ENCODE results near the gene C3orf22. TPM values are rescaled to one million over a fixed set of nuclear protein-coding genes. Genes with fewer than 3 reads are reported as not detected.

The C3orf22 gene
- total and polyA plus RNA-seq, 9 donors, result 0.04 to 0.40 (median 0.21) TPM; not detected in 5

DNA sequence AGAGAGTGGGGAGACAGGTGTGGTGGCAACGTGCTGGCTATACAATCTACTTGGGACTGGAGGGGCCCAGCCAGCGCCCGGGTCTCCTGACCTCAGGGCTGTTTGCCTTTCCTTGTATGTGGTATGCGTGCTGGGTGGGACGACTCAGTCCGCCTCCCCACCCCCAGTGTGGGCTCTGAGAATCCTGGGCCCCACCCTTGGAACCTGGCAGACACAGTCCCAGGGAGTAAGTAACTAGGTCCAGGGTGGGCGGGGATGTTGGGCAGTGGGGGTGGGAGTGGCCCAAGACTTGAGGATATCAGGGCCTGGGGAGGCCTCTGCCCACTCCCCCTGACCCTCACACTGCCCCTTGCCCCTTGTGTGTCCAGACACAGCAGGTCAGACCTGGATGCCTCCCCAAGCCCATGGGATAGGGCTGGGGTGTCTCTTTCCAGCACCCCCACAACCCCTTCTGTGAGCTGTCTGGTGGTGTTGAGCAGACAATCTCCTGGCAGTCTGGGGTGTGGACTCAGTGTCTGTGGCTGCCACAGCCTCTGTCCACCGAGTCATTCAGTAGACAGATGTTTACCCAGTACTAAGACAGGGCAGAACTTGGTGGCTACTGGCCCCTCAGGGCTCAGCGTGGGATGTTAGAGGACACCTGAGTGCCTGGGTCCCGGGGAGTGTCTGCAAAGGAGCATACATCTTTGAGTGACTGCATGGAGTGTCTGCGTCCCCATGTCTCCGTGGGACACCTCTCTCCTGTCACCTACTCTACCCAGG lies 33.5 kb downstream of the C3orf22 start:
- intact Hi-C loops (cut with DNase I), result loop anchor here in 3 of 4 donors (10.0 kb wide), 3 partner anchors 140 to 1020 kb away; no protein-coding TSS in a partner anchor
- Histone ChIP-seq H3K36me3 (no peaks in the 10 kb centered on the region), H3K4me1 (ENCODE audit: insufficient read depth) (no peaks in the 10 kb centered on the region), H3K9me3 (no peaks in the 10 kb centered on the region), H3K27ac (no peak overlapping the region), H3K4me3 (no peak overlapping the region), H3K27me3 (no peaks in the 10 kb centered on the region)
- 76 to 80% (median 78%) methylated on average over 12 of the region's 12 CpGs for WGBS, 3 donors
- TF ChIP-seq, protein P1, sequence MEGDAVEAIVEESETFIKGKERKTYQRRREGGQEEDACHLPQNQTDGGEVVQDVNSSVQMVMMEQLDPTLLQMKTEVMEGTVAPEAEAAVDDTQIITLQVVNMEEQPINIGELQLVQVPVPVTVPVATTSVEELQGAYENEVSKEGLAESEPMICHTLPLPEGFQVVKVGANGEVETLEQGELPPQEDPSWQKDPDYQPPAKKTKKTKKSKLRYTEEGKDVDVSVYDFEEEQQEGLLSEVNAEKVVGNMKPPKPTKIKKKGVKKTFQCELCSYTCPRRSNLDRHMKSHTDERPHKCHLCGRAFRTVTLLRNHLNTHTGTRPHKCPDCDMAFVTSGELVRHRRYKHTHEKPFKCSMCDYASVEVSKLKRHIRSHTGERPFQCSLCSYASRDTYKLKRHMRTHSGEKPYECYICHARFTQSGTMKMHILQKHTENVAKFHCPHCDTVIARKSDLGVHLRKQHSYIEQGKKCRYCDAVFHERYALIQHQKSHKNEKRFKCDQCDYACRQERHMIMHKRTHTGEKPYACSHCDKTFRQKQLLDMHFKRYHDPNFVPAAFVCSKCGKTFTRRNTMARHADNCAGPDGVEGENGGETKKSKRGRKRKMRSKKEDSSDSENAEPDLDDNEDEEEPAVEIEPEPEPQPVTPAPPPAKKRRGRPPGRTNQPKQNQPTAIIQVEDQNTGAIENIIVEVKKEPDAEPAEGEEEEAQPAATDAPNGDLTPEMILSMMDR (IDR thresholded peaks at IDR 0.05), result no peak
- TF ChIP-seq POLR2A (IDR thresholded peaks at IDR 0.05) (no peak), EP300 (IDR thresholded peaks at IDR 0.05) (no peak)
- no peak for DNase-seq

DNA sequence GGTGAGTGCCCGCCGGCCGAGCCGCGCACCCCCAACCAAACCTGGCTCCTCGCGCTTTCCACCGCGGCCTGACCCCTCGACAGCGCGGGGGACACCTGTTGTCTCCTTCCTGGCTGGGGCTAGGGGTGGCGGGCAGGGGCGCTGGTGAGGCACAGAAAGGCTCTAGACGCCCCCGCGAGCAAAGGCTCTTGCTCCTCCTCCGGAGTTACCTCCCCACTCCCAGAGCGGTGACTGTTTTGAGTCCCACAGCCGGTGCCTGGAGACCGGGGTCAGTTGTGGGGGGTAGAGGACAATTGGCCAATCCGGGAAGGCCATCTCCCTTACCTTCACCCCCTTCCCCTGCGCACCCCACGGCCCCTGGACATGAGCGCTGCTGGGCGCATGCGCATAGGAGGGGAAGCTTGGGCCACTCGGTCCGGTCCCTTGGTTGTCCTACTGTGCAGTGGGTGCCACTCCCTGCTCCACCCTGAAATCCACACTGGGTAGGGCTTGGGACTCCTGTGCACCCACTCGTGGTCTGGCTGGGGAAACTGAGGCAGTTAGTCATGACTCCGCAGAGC lies 34.2 kb downstream of the C3orf22 start:
- TF ChIP-seq EP300 (IDR thresholded peaks at IDR 0.05), result no peak
- no peak for TF ChIP-seq POLR2A (IDR thresholded peaks at IDR 0.05)
- TF ChIP-seq, protein P1 (IDR thresholded peaks at IDR 0.05), result no peak
- intact Hi-C loops (cut with DNase I), result loop anchor here in 3 of 4 donors (5.0 to 10.0 kb wide), 4 partner anchors 140 to 1020 kb away; no protein-coding TSS in a partner anchor
- Histone ChIP-seq H3K4me3 (peak overlapping the region; percentile 14), H3K27me3 (no peaks in the 10 kb centered on the region), H3K36me3 (no peaks in the 10 kb centered on the region), H3K4me1 (ENCODE audit: insufficient read depth) (no peaks in the 10 kb centered on the region), H3K9me3 (no peaks in the 10 kb centered on the region), H3K27ac (no peak overlapping the region)
- DNase-seq, result no peak
- WGBS, 3 donors, result 6 to 13% (median 7%) methylated on average over 25 to 31 of the region's 31 CpGs

DNA sequence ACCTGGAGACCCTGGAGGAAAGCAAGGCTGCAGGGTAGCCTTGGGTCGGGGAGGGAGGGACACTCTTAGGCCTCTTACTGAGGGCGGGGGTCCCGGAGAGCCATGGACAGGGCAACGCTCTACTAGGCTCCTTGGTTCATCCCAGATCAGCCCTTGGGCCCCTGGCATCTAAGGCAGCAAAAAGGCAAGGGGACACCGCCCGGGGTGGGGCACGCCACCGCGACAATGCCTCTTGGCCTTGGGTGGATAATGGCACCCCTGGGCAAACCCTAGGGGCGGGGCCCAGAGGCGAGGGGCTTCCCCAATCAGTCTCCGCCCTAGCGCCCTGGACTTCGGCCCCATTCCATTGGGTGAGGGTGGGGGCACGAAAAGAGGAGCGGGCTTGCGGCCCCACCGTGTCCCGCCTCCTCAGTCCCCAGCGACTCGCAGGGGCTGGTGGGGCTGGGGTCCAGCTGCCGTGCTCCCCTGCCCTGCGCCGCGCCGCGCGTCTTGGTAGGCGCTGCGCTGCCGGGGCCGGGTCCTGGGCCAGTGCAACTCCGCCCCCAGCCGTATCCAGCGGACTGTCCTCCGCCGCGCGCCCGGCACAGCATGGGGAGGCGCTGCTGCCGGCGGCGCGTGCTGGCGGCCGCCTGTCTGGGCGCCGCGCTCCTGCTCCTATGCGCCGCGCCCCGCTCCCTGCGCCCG lies 34.8 kb downstream of the C3orf22 start, which contains the start of gene CHST13:
TSS of gene CHST13 (plus strand) at position 411 of the 684 bp plus-strand sequence. CDS start at position 589, 178 bp downstream.
- DNase-seq, result peak in 1 of 5 donors; percentile 48
- Histone ChIP-seq H3K27ac (no peak within 1 kb of the TSS), H3K9me3 (no peaks in the 10 kb centered on the region), H3K4me1 (ENCODE audit: insufficient read depth) (no peaks in the 10 kb centered on the region), H3K27me3 (no peaks in the 10 kb centered on the region), H3K36me3 (no peaks in the 10 kb centered on the region), H3K4me3 (peak within 1 kb of the TSS; percentile 14)
- WGBS, 3 donors, result 6 to 12% (median 6%) methylated on average over 25 to 56 of the region's 56 CpGs
- TF ChIP-seq, protein P1 (IDR thresholded peaks at IDR 0.05), result no peak
- no peak for TF ChIP-seq EP300 (IDR thresholded peaks at IDR 0.05)
- no peak for TF ChIP-seq POLR2A (IDR thresholded peaks at IDR 0.05)
- intact Hi-C loops (cut with DNase I), result loop anchor here in 3 of 4 donors (5.0 to 10.0 kb wide), 4 partner anchors 141 to 1021 kb away; no protein-coding TSS in a partner anchor

GRCh38 chr3:126522363-126522788 lies 36.4 kb downstream of the C3orf22 start:
- no peaks in the 10 kb centered on the region for H3K9me3 ChIP-seq
- no peak overlapping the region for H3K4me3 ChIP-seq
- no peaks in the 10 kb centered on the region for H3K27me3 ChIP-seq
- no peaks in the 10 kb centered on the region for H3K36me3 ChIP-seq
- intact Hi-C loops (cut with DNase I), result loop anchor here in 3 of 4 donors (5.0 to 10.0 kb wide), 4 partner anchors 142 to 1022 kb away; no protein-coding TSS in a partner anchor
- no peak for TF ChIP-seq POLR2A (IDR thresholded peaks at IDR 0.05)
- no peak for TF ChIP-seq EP300 (IDR thresholded peaks at IDR 0.05)
- TF ChIP-seq, protein P1 (IDR thresholded peaks at IDR 0.05), result peak; percentile 61 to 89 (median 61)
- 0 to 1% (median 1%) methylated on average over 6 of the region's 6 CpGs for WGBS, 3 donors
- DNase-seq, result peak; percentile 44 to 72 (median 59)
- no peaks in the 10 kb centered on the region for H3K4me1 ChIP-seq (ENCODE audit: insufficient read depth)
- H3K27ac ChIP-seq, result no peak overlapping the region

Measured in ovary (tissue), 9 donors.